GM19455 (cell line): ENCODE results near the gene SLC5A9.
"Not testable (repeated sequence)": the region's sequence is repeated elsewhere in the genome, so short reads cannot be mapped to it uniquely, and the experiment has no call there.

Experiments
- ATAC-seq: cut with Tn5 transposase; IDR thresholded peaks from one replicate; pipeline ENCODE4 v1.9.1; 2021; ENCODE audit not compliant: unreplicated experiment

The SLC5A9 gene

DNA sequence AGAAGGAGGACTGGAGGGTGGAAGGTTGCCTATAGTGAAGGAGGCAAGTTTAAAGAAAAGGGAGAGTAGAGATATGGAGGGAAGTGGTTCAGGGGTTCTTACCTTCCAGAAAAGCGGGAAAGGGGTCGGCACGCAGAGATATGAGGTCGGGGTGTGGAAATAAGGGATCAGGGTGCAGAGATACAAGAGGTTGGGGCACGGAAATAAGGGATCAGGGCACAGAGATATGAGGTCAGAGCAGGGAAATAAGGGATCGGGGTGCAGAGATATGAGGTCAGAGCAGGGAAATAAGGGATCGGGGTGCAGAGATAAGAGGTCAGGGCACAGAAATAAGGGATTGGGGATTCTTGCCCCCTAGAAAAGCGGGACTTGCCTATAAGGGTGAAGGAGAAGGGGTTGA lies 9.1 kb upstream of the SLC5A9 start:
- not testable (repeated sequence) for ATAC-seq

GRCh38 chr1:48214366-48214765 lies 8.2 kb upstream of the SLC5A9 start:
- ATAC-seq, result not testable (repeated sequence)

DNA sequence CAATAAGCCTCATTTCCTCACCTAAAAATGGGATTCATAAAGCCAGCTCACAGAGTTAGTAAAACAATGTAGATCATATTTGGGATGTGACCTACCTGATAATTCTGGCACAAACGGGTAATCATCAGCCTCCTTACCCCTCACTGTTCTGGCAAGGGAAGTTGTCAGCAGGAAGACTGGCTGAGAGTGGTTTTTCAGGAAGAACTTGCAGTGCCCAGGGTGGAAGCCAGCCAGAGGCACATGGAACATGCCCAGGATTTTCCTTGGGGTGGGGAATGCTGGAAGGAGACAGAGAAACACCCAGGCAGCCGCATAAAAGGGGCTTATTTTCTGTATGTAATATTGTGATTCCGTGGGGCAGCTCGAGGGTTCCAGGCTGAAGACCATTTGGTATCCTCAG lies 7.7 kb upstream of the SLC5A9 start:
- ATAC-seq, result no peak

GRCh38 chr1:48215222-48215621 lies 7.3 kb upstream of the SLC5A9 start:
- ATAC-seq, result no peak

GRCh38 chr1:48215889-48216288 lies 6.6 kb upstream of the SLC5A9 start:
- ATAC-seq, result no peak

DNA sequence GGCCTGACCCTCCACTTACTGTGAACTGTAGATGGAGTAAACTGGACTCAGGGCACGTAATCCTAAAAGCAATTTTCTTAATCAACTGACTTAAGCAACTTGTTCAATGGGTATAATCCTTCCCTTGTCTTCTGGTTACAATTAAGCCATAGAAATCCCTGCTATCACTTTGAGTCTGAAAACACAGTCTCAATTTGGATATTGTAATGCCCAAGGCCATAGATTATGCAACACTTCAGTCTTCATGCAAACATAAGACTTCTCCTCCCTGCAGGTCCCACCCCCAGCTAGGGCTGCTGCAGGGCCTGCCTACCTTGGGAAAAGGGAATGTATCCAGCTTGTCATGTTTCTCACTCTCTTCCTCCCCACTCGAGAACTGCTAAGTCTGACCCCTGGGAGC lies 6.2 kb upstream of the SLC5A9 start:
- no peak for ATAC-seq

GRCh38 chr1:48216941-48217340 lies 5.6 kb upstream of the SLC5A9 start:
- ATAC-seq, result no peak

- no peak for ATAC-seq
These were observed 4.7 kb upstream of the SLC5A9 start for GRCh38 chr1:48217856-48218255.

GRCh38 chr1:48219803-48220202 lies 2.7 kb upstream of the SLC5A9 start:
- ATAC-seq, result no peak

DNA sequence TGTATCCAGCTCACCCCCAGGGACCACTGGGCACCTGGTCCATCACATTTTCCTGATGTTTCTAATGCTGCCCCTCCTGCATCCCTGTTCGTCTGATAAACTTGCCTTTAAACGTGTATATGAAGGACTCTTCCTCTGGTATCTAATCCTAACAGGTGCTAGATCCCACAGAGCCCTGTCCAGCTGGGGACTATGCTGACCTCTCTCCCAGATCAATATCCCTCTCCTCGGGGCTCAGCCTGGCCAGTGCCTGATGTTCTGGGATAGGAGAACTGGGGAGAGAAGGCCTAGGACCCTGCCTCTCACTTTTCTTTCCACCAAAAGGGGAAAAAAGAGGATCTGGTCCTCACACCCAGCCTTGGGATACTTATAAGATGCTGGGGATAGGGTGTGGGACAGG lies 1.4 kb upstream of the SLC5A9 start:
- ATAC-seq, result no peak

- ATAC-seq, result no peak
These were observed 859 bp upstream of the SLC5A9 start for GRCh38 chr1:48221657-48222056.

GRCh38 chr1:48223366-48224240 lies 1.1 kb downstream of the SLC5A9 start:
- ATAC-seq, result no peak

GRCh38 chr1:48224791-48225190 lies 2.3 kb downstream of the SLC5A9 start:
- no peak for ATAC-seq

DNA sequence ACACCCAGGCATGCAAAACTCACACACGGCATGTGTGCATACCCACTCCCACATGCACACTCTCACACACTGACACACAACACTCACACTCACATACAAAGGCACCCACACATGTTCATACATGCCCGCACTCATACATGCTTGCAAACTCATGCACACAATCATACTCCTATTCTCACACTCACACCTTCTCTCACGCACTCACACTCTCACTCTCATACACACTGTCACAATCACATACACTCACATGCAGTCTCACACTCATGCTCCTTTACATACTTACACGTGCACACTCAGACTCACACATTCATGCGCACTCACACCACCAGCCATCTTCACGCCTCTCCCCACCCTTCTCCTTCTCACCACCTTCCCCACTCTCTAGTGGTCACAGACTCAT lies 3.1 kb downstream of the SLC5A9 start:
- no peak for ATAC-seq

- no peak for ATAC-seq
These were observed 4.9 kb downstream of the SLC5A9 start for GRCh38 chr1:48227165-48228013.

DNA sequence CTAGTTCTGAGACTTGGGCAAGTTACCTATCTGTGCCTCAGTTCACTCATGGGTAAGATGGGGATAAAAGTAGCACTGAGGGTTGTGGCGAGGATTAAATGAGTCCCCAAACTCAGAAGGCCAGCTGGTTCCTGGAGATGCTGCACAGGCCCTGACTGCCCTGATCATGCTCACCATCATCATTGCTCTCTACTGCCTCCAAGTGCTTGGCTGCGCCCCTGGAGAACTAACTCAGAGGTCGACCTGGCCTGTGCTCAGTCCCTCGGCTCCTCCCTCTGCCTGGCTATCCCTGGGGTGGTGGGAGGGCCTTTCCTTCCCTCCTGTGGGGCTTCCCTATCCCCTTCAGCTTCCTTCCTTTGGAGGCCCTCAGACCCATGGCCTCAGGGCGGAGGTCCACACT lies 5.6 kb downstream of the SLC5A9 start:
- ATAC-seq, result no peak

DNA sequence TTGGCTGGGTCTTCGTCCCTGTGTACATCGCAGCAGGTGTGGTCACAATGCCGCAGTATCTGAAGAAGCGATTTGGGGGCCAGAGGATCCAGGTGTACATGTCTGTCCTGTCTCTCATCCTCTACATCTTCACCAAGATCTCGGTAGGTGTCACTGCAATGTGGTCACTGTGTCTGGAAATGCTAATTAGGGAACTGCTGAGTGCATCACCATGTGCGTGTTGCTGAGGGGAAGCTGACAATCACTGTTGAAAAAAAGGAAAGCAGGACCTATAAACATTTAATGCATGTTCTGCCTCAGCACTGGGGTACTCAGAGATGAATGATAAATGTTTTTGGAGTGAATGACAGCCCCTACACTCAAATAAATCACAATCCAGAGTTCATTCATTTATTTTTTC lies 6.8 kb downstream of the SLC5A9 start:
- no peak for ATAC-seq

DNA sequence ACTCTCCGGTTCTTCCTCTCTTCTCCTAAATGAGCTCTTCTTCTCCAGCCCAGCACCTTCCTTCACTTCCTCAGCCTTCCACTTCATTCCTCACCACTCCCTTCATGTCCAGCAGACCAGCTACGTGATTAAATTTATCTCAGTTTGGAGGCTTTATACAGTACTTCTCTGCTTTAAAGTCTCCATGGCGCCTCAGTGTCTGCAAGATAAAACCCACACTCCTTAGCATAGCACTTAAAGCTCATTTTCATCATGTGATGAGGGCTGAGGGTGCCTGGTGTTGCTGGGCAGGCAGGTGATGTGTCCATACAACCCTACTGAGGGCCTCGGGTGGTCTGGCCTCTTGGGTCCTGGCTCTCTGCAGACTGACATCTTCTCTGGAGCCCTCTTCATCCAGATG lies 7.7 kb downstream of the SLC5A9 start:
- no peak for ATAC-seq

DNA sequence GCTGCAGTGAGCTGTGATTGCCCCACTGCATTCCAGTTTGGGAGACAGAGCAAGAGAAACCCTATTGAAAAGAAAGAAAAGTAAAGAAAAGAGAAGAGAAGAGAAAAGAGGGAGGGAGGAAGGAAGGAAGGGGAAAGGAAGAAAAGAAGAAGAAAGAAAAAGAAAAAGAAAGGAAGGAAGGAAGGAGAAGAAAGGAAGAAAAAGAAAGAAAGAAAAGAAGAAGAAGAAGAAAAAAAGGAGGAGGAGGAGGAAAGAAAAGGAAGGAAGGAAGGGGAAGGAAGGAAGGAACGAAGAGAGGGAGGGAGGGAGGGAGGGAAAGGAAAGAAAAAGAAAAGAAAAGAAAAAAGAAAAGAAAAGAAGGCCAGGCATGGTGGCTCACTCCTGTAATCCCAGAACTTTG lies 10.2 kb downstream of the SLC5A9 start:
- no peak for ATAC-seq

- no peak for ATAC-seq
These were observed 11.4 kb downstream of the SLC5A9 start for GRCh38 chr1:48233666-48234485.

DNA sequence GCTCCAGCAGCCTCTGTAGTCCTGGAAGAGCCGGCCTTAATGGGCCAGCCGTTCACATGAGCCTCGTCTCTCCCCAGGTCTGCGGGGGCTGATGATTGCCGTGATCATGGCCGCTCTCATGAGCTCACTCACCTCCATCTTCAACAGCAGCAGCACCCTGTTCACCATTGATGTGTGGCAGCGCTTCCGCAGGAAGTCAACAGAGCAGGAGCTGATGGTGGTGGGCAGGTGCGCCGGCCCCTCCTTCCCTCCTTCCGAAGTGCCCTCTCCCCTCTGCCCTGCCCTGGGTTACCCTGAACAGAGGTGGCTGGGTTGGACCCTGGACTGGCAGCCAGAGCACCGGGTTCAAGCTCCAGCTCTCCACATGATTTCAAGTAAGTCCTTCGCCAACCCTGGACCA lies 13.1 kb downstream of the SLC5A9 start:
- no peak for ATAC-seq
